ENCODE measurements around the gene FAM174C.

DNA sequence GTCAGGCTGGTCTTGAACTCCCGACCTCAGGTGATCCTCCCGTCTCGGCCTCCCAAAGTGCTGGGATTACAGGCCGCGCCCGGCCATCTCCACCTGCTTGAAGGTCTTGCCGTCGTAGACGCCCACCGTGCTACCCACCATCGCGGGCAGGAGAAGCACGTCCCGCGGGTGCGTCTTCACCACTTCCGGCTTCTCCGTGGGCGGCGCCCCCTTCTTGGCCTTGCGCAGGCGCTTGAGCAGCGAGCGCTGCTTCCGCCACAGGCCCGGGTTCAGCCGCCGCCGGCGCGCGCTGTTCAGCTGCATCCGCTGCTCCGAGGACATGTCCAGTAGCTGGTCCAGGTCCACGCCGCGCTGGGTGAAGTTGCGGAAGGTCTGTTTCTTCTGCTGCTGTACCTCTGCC, 32.0 kb downstream of the FAM174C start:
- TF ChIP-seq SRF (IDR thresholded peaks at IDR 0.05; ENCODE audit: low read depth, low read length): no peak
- TF ChIP-seq EP300 (IDR thresholded peaks at IDR 0.05; ENCODE audit: borderline replicate concordance in 1 of 2, low read depth in 2 of 2, low read length in 2 of 2): no peak
- no peak for TF ChIP-seq TAF7 (optimal IDR thresholded peaks at IDR 0.05; ENCODE audit: borderline replicate concordance, low read depth, low read length)
- TF ChIP-seq EZH2 (IDR thresholded peaks at IDR 0.05; ENCODE audit: low read depth, low read length, severe bottlenecking): no peak
- no peak for TF ChIP-seq ZNF274 (IDR thresholded peaks at IDR 0.05; ENCODE audit: borderline replicate concordance, extremely low read depth, low read length)
- TF ChIP-seq MAX (IDR thresholded peaks at IDR 0.05): no peak
- TF ChIP-seq, protein P1, sequence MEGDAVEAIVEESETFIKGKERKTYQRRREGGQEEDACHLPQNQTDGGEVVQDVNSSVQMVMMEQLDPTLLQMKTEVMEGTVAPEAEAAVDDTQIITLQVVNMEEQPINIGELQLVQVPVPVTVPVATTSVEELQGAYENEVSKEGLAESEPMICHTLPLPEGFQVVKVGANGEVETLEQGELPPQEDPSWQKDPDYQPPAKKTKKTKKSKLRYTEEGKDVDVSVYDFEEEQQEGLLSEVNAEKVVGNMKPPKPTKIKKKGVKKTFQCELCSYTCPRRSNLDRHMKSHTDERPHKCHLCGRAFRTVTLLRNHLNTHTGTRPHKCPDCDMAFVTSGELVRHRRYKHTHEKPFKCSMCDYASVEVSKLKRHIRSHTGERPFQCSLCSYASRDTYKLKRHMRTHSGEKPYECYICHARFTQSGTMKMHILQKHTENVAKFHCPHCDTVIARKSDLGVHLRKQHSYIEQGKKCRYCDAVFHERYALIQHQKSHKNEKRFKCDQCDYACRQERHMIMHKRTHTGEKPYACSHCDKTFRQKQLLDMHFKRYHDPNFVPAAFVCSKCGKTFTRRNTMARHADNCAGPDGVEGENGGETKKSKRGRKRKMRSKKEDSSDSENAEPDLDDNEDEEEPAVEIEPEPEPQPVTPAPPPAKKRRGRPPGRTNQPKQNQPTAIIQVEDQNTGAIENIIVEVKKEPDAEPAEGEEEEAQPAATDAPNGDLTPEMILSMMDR (IDR thresholded peaks at IDR 0.05; ENCODE audit: control extremely low read depth in 1 of 3, insufficient read depth in 1 of 3, low read depth in 1 of 3, low read length in 3 of 3): no peak
- TF ChIP-seq POLR2A (IDR thresholded peaks at IDR 0.05; ENCODE audit: control extremely low read depth in 1 of 2, low read depth in 2 of 2, low read length in 2 of 2): no peak
- TF ChIP-seq TBP (IDR thresholded peaks at IDR 0.05; ENCODE audit: low read depth, low read length): no peak
- TF ChIP-seq, protein P2, sequence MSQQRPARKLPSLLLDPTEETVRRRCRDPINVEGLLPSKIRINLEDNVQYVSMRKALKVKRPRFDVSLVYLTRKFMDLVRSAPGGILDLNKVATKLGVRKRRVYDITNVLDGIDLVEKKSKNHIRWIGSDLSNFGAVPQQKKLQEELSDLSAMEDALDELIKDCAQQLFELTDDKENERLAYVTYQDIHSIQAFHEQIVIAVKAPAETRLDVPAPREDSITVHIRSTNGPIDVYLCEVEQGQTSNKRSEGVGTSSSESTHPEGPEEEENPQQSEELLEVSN (IDR thresholded peaks at IDR 0.05): no peak
- TF ChIP-seq PHF8 (conservative IDR thresholded peaks at IDR 0.05; ENCODE audit: low read depth, low read length): no peak

All from H1 (cell line).